GM12878 (cell line): ENCODE data around the gene MSH3. TPM values are rescaled to one million over a fixed set of nuclear protein-coding genes. Genes with fewer than 3 reads are reported as not detected.

Source experiments
- ATAC-seq: fragments of 200-7000 bp; cut with Tn5 transposase; 3 replicates; pipeline ENCODE4 v1.9.1; 2020; ENCODE audit warnings: mild to moderate bottlenecking, moderate library complexity
- BruUV-seq: library from RNA; stranded (reverse); fragments of 400-500 nt; replicated peaks from 2 replicates; lab custom pipeline; 2021; lab: Mats Ljungman, UMichigan
- CTCF ChIA-PET: fragments of 300-600 bp; sonication (Branson Sonifier 250); formaldehyde crosslinking; extraction: SDS; loops from one replicate; lab custom pipeline; 2021; ENCODE audit warnings: inconsistent platforms; lab: Yijun Ruan, JAX
- POLR2A ChIA-PET: fragments of 350-600 bp; formaldehyde crosslinking; extraction: SDS; loops from one replicate; lab custom pipeline; 2021; ENCODE audit warnings: inconsistent platforms; lab: Charles Lee
- RAD21 ChIA-PET: fragments of 300-600 bp; sonication (Branson Sonifier 250); formaldehyde crosslinking; loops from one replicate; lab custom pipeline; 2023; ENCODE audit warnings: antibody characterized with exemption; ENCODE audit not compliant: unreplicated experiment; lab: Charles Lee
- SMC1A ChIA-PET: fragments of 300-600 bp; sonication (Branson Sonifier 250); formaldehyde crosslinking; loops from one replicate; lab custom pipeline; 2023; ENCODE audit not compliant: unreplicated experiment, uncharacterized antibody; lab: Charles Lee
- DNase-seq: peaks from one replicate; pipeline ENCODE4 v3.0.0-alpha.2; 2011; ENCODE audit warnings: low read depth, low spot score
- FAIRE-seq: peaks from 3 replicates; lab custom pipeline; 2011; peaks lifted over from hg19 to GRCh38; lab: Jason Lieb, UNC
- H2AFZ ChIP-seq: 2 replicates; pipeline ENCODE4 v1.6.0; 2011; ENCODE audit warnings: low read depth, low read length, control low read depth; ENCODE audit not compliant: control insufficient read depth
- H3K27ac ChIP-seq: 2 replicates; pipeline ENCODE4 v1.5.1; 2011; ENCODE audit warnings: control low read depth; ENCODE audit not compliant: control insufficient read depth, insufficient read depth
- H3K27me3 ChIP-seq, 2 experiments: replicated peaks in 1 of 2; 2 replicates each; pipeline versions ENCODE4 v1.6.0 to v1.6.1; 2011; ENCODE audit warnings: low read length in 1 of 2; ENCODE audit not compliant: control insufficient read depth in 2 of 2, insufficient read depth in 2 of 2
- H3K36me3 ChIP-seq, 2 experiments: 2 replicates each; pipeline ENCODE4 v1.5.1; 2011; ENCODE audit warnings: low read length in 1 of 2; ENCODE audit not compliant: control insufficient read depth in 2 of 2, insufficient read depth in 2 of 2
- H3K4me1 ChIP-seq: 2 replicates; pipeline ENCODE4 v1.6.1; 2011; ENCODE audit warnings: mild to moderate bottlenecking, low read length, moderate library complexity, mixed read lengths; ENCODE audit not compliant: control insufficient read depth, insufficient read depth
- H3K4me2 ChIP-seq: 2 replicates; pipeline ENCODE4 v1.6.0; 2011; ENCODE audit warnings: control low read depth; ENCODE audit not compliant: control insufficient read depth, insufficient read depth
- H3K4me3 ChIP-seq: fragments of 200-600 bp; sonication (generic); 2 replicates; pipeline ENCODE4 v1.5.1; 2016
- H3K79me2 ChIP-seq: 2 replicates; pipeline ENCODE4 v1.6.0; 2011; ENCODE audit warnings: low read length; ENCODE audit not compliant: control insufficient read depth, insufficient read depth
- H3K9ac ChIP-seq: 2 replicates; pipeline ENCODE4 v1.8.0; 2011; ENCODE audit warnings: low read length, control low read depth, mixed read lengths; ENCODE audit not compliant: control insufficient read depth, insufficient read depth
- H3K9me3 ChIP-seq: replicated peaks from 3 replicates; pipeline ENCODE4 v1.5.1; 2011; ENCODE audit warnings: mild to moderate bottlenecking, low read length; ENCODE audit not compliant: control insufficient read depth, insufficient read depth
- H4K20me1 ChIP-seq: 2 replicates; pipeline ENCODE4 v1.6.0; 2011; ENCODE audit not compliant: control insufficient read depth, insufficient read depth
- BCL11A ChIP-seq: IDR thresholded peaks from 2 replicates; pipeline ENCODE4 v1.6.1; 2011; ENCODE audit warnings: low read depth, low read length
- CBFB ChIP-seq: IDR thresholded peaks from 2 replicates; pipeline ENCODE4 v1.6.1; 2016; ENCODE audit warnings: antibody characterized with exemption, low read depth
- CTCF ChIP-seq, 3 experiments: IDR thresholded peaks in 2 of 3; conservative IDR thresholded peaks in 1 of 3; 2 replicates each; pipeline ENCODE4 v1.5.1; 2011; ENCODE audit warnings: low read depth in 3 of 3, low read length in 3 of 3, mild to moderate bottlenecking in 3 of 3, control low read depth in 2 of 3, moderate library complexity in 2 of 3, inconsistent platforms in 1 of 3, mixed read lengths in 1 of 3; ENCODE audit not compliant: control insufficient read depth in 2 of 3, insufficient read depth in 1 of 3; ENCODE audit errors: extremely low read depth in 1 of 3
- E4F1 ChIP-seq: fragments of 450-650 bp; IDR thresholded peaks from 2 replicates; pipeline ENCODE4 v1.6.1; 2018; ENCODE audit warnings: borderline replicate concordance, mild to moderate bottlenecking; ENCODE audit not compliant: partially characterized antibody
- EED ChIP-seq: sonication (generic); IDR thresholded peaks from 2 replicates; pipeline ENCODE4 v1.6.1; 2016; ENCODE audit warnings: antibody characterized with exemption, low read depth
- EGR1 ChIP-seq, 2 experiments: IDR thresholded peaks; 1 replicate in 1 of 2; 2 replicates in 1 of 2; pipeline ENCODE4 v1.6.1; 2011 to 2012; ENCODE audit warnings: low read depth in 2 of 2, low read length in 2 of 2, borderline replicate concordance in 1 of 2, mild to moderate bottlenecking in 1 of 2, moderate library complexity in 1 of 2
- ELK1 ChIP-seq: IDR thresholded peaks from 2 replicates; pipeline ENCODE4 v1.6.1; 2012; ENCODE audit warnings: low read depth, low read length, improper control_type of control experiment
- IRF5 ChIP-seq: fragments of 450-650 bp; IDR thresholded peaks from 2 replicates; pipeline ENCODE4 v1.6.1; 2017; ENCODE audit warnings: borderline replicate concordance
- MEF2A ChIP-seq: IDR thresholded peaks from 2 replicates; pipeline ENCODE4 v1.6.1; 2011; ENCODE audit warnings: low read depth, mild to moderate bottlenecking, low read length, moderate library complexity; ENCODE audit not compliant: insufficient read depth
- MYC ChIP-seq: IDR thresholded peaks from 2 replicates; pipeline ENCODE4 v1.6.1; 2011; ENCODE audit warnings: mild to moderate bottlenecking, low read length, moderate library complexity, inconsistent platforms; ENCODE audit not compliant: insufficient read depth, insufficient replicate concordance, insufficient read length, severe bottlenecking
- NFYA ChIP-seq: IDR thresholded peaks from 2 replicates; pipeline ENCODE4 v1.6.1; 2011; ENCODE audit warnings: low read depth, mild to moderate bottlenecking, low read length, improper control_type of control experiment, borderline replicate concordance
- NR2C2 ChIP-seq: IDR thresholded peaks from 2 replicates; pipeline ENCODE4 v1.6.1; 2011; ENCODE audit warnings: borderline replicate concordance, low read depth; ENCODE audit not compliant: control insufficient read depth, insufficient read length
- RUNX3 ChIP-seq: IDR thresholded peaks from 2 replicates; pipeline ENCODE4 v1.6.1; 2012; ENCODE audit warnings: low read length, inconsistent platforms
- SIX5 ChIP-seq: IDR thresholded peaks from 2 replicates; pipeline ENCODE4 v1.6.1; 2011; ENCODE audit warnings: mild to moderate bottlenecking, low read depth, low read length, moderate library complexity; ENCODE audit not compliant: severe bottlenecking
- YY1 ChIP-seq: IDR thresholded peaks from 2 replicates; pipeline ENCODE4 v1.6.1; 2011; ENCODE audit warnings: low read depth, mild to moderate bottlenecking, low read length
- ZNF207 ChIP-seq: fragments of 450-650 bp; IDR thresholded peaks from 2 replicates; pipeline ENCODE4 v1.6.1; 2014; ENCODE audit warnings: antibody characterized with exemption, mild to moderate bottlenecking, borderline replicate concordance
- ZNF622 ChIP-seq: fragments of 450-650 bp; IDR thresholded peaks from 2 replicates; pipeline ENCODE4 v1.6.1; 2017; ENCODE audit warnings: mild to moderate bottlenecking, inconsistent platforms
- WGBS: methylation state at CpG from one replicate; pipeline ENCODE4 v1.1.6; 2016; ENCODE audit warnings: low lambda C conversion rate; ENCODE audit not compliant: insufficient replicate concordance, insufficient coverage; ENCODE audit errors: missing lambda C conversion rate; 5-methylcytosine and 5-hydroxymethylcytosine counted together
- in situ Hi-C: fragments of 300-500 bp; cut with MboI; formaldehyde crosslinking; loops from 9 replicates; pipeline ENCODE4 v1.14.3; 2018; ENCODE audit warnings: mixed read lengths
- intact Hi-C: fragments of 100-400 bp; cut with micrococcal nuclease; formaldehyde crosslinking; loops from one replicate; pipeline ENCODE4 v1.14.2; 2022; ENCODE audit not compliant: unreplicated experiment
- polyA plus RNA-seq, 11 experiments: library from polyadenylated mRNA; depleted of rRNA in 4 of 11; unstranded in 6 of 11; stranded (reverse) in 5 of 11; fragments of >200 nt; fragmentation: Nextera tagmentation in 4 of 11; fragmentation: Illumina TruSeq in 1 of 11; extraction: Ambion mirVana in 4 of 11; extraction: Trizol in 1 of 11; gene quantifications; 1 replicate in 1 of 11; 2 replicates in 10 of 11; pipeline versions ENCODE4 v1.2.1 to v1.2.3, GENCODE V29; 2011 to 2016; ENCODE audit warnings: inconsistent platforms in 2 of 11, missing spikeins in 2 of 11, low read depth in 1 of 11
- total RNA-seq, 4 experiments: library from RNA; depleted of rRNA in 3 of 4; stranded (reverse); fragments of >200 nt in 3 of 4; fragmentation: Illumina TruSeq in 1 of 4; extraction: Trizol in 1 of 4; gene quantifications; 2 replicates each; pipeline versions ENCODE4 v1.2.1 to v1.2.3, GENCODE V29; 2013 to 2021

MSH3 gene
- total and polyA plus RNA-seq, 10 of the 15 experiments (the other 5 are each of a cell fraction or from before 2014, with no cell fraction given): 4.7 to 17.5 (median 12.2) TPM

- TF ChIP-seq CTCF (IDR thresholded peaks at IDR 0.05 in 2 of 3, conservative IDR thresholded peaks at IDR 0.05 in 1 of 3; ENCODE audit: control insufficient read depth in 2 of 3, extremely low read depth in 1 of 3, insufficient read depth in 1 of 3, low read depth in 3 of 3, low read length in 3 of 3) (no peak), RUNX3 (no peak), NFYA (no peak), ELK1 (no peak)
Observed at GRCh38 chr5:80820685-80821084, 166.2 kb downstream of the MSH3 start (continued).

- Histone ChIP-seq H3K27ac (no peak overlapping the region), H3K4me1 (no peaks in the 10 kb centered on the region), H4K20me1 (no peaks in the 10 kb centered on the region), H3K9ac (no peak overlapping the region), H3K79me2 (no peaks in the 10 kb centered on the region), H3K27me3 (no peaks in the 10 kb centered on the region), H3K4me2 (no peak overlapping the region), H2AFZ (no peak overlapping the region), H3K9me3 (no peaks in the 10 kb centered on the region; the same call in 2 of the 3 replicates), H3K4me3 (no peak overlapping the region), H3K36me3 (no peaks in the 10 kb centered on the region; a peak in 1 of 4 replicates)
- DNase-seq (no peak), FAIRE-seq (no peak), ATAC-seq (no peak)
- RAD21 ChIA-PET: no interaction called here
- SMC1A ChIA-PET: no interaction called here
- POLR2A ChIA-PET: no interaction called here
- intact Hi-C loops: no loop called here
- in situ Hi-C loops: no loop called here
- no TSS peak for BruUV-seq
- 96% methylated on average over 1 of the region's 1 CpG for WGBS
- CTCF ChIA-PET: no interaction called here
- TF ChIP-seq NR2C2 (no peak), ZNF207 (no peak), SIX5 (no peak), MEF2A (no peak), E4F1 (no peak), EED (no peak), EGR1 (IDR thresholded peaks at IDR 0.05; ENCODE audit: borderline replicate concordance in 1 of 2, low read depth in 2 of 2, low read length in 2 of 2) (no peak), YY1 (no peak), MYC (no peak), ZNF622 (no peak), CBFB (no peak), IRF5 (no peak), BCL11A (no peak)
Observed at GRCh38 chr5:80822640-80823039, 168.2 kb downstream of the MSH3 start.
